Adrenal gland (tissue), 12 donors: Measurements from ENCODE around the gene FKBP11. TPM values are rescaled to one million over a fixed set of nuclear protein-coding genes. Genes with fewer than 3 reads are reported as not detected.

Source experiments
- DNase-seq, 7 donors: peaks; one replicate each; pipeline ENCODE4 v3.0.0-alpha.2; 2019 to 2020
- H3K27ac ChIP-seq, 5 donors: fragments of 200-600 bp; sonication (generic) in 4 of 5; 1 replicate in 3 of 5; 2 replicates in 2 of 5; pipeline versions ENCODE4 v1.5.1 to v1.8.0; 2016 to 2020; ENCODE audit warnings: mild to moderate bottlenecking in 1 of 5
- H3K27me3 ChIP-seq: fragments of 200-600 bp; 2 replicates; pipeline ENCODE4 v1.8.0; 2021
- H3K36me3 ChIP-seq, 2 donors: fragments of 200-600 bp; replicated peaks in 1 of 2; 1 replicate in 1 of 2; 2 replicates in 1 of 2; pipeline versions ENCODE4 v1.5.1 to v1.8.0; 2018 to 2022
- H3K4me1 ChIP-seq, 2 donors: fragments of 200-600 bp; replicated peaks in 1 of 2; 1 replicate in 1 of 2; 2 replicates in 1 of 2; pipeline versions ENCODE4 v1.5.1 to v1.8.0; 2018 to 2021
- H3K4me3 ChIP-seq, 4 donors: fragments of 200-600 bp; sonication (generic) in 3 of 4; one replicate each; pipeline ENCODE4 v1.5.1; 2016 to 2018
- H3K9me3 ChIP-seq, 3 donors: fragments of 200-600 bp; sonication (generic) in 1 of 3; replicated peaks in 1 of 3; 1 replicate in 2 of 3; 2 replicates in 1 of 3; pipeline versions ENCODE4 v1.5.1 to v1.8.0; 2016 to 2021
- POLR2A ChIP-seq, 2 donors: fragments of 450-650 bp; IDR thresholded peaks; one replicate each; pipeline ENCODE4 v1.6.1; 2017; ENCODE audit warnings: antibody characterized with exemption in 2 of 2, mild to moderate bottlenecking in 2 of 2, moderate library complexity in 1 of 2
- WGBS, 4 donors: extraction: QIAGEN DNeasy Blood & Tissue Kit in 2 of 4; methylation state at CpG; one replicate each; pipeline versions ENCODE4 v1.1.5 to v1.1.7; 2013 to 2017; 5-methylcytosine and 5-hydroxymethylcytosine counted together
- intact Hi-C, 2 donors: fragments of 100-400 bp; cut with DNase I; formaldehyde crosslinking; loops; one replicate each; pipeline versions ENCODE4 v1.14.1 to v1.15.0; 2022 to 2023
- polyA plus RNA-seq, 3 donors: library from polyadenylated mRNA; stranded (reverse); fragments of 200-250 nt in 2 of 3; fragments of 350-450 nt in 1 of 3; fragmentation: Illumina TruSeq in 1 of 3; extraction: RNeasy Lipid Tissue Mini Kit (QIAGEN cat#74804) in 1 of 3; gene quantifications; one replicate each; pipeline ENCODE4 v1.2.3, GENCODE V29; 2013 to 2014
- total RNA-seq, 9 donors: library from RNA; depleted of rRNA in 4 of 9; stranded (reverse); fragments of >200 nt in 4 of 9; fragments of 120-200 nt in 1 of 9; fragmentation: NEBNext Ultra II Directional in 1 of 9; extraction: Animal tissue kit (Norgen Biotek cat#: 25700) in 1 of 9; gene quantifications; one replicate each; pipeline versions ENCODE4 v1.1.0 to v1.2.4, GENCODE V29; 2013 to 2023
- TF ChIP-seq, protein P1 (sequence below), 6 experiments: fragments of 450-650 bp in 4 of 6; fragments of 200-600 bp in 2 of 6; sonication (generic) in 1 of 6; IDR thresholded peaks; 1 replicate in 5 of 6; 2 replicates in 1 of 6; pipeline versions ENCODE4 v1.5.1 to v1.8.0; 2016 to 2021; ENCODE audit warnings: antibody characterized with exemption in 6 of 6, mild to moderate bottlenecking in 2 of 6, moderate library complexity in 1 of 6
- donor health status: healthy with polysubstance abuse.
- donor health status: Bipolar disorder and iron deficiency.
- donor health status: DM: yes; HTN: yes; CAD: no.
- donor health status: DM: no; HTN: no; CAD: no.
- donor health status: DM: no; HTN: no; CAD: no.
- donor health status: DM: yes; HTN: yes; CAD: no.

Gene FKBP11
- total and polyA plus RNA-seq, 12 donors = 4.1 to 118 (median 24.9) TPM

DNA sequence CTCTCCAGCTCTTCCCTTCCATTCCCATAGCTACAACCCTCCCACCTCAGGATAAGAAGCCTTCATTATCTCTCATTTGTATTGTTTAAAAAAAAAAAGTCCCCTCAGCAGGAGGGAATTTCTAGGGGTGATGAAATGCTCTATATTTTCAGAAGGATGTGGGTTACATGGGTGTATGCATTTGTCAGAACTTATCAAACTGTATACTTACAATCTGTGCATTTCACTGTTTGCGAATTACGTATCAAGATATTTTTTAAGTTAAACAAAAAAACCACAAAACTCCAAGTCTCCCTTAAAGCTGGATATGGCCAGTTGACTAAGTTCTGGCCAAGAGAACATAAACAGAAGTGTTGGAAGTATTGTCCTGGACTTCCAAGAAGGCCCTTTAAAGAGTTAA lies 2.0 kb upstream of the FKBP11 start:
- Histone ChIP-seq H3K9me3 (no peaks in the 10 kb centered on the region), H3K36me3 (peaks cover 0 to 17% of the 10 kb centered on the region in 2 donors), H3K27me3 (no peaks in the 10 kb centered on the region), H3K27ac (no peak overlapping the region), H3K4me1 (peaks cover 0 to 10% of the 10 kb centered on the region in 2 donors), H3K4me3 (no peak overlapping the region)
- intact Hi-C loops = no loop called here
- no peak for DNase-seq
- 95 to 97% (median 96%) methylated on average over 2 of the region's 2 CpGs for WGBS, 4 donors
- TF ChIP-seq, protein P1, sequence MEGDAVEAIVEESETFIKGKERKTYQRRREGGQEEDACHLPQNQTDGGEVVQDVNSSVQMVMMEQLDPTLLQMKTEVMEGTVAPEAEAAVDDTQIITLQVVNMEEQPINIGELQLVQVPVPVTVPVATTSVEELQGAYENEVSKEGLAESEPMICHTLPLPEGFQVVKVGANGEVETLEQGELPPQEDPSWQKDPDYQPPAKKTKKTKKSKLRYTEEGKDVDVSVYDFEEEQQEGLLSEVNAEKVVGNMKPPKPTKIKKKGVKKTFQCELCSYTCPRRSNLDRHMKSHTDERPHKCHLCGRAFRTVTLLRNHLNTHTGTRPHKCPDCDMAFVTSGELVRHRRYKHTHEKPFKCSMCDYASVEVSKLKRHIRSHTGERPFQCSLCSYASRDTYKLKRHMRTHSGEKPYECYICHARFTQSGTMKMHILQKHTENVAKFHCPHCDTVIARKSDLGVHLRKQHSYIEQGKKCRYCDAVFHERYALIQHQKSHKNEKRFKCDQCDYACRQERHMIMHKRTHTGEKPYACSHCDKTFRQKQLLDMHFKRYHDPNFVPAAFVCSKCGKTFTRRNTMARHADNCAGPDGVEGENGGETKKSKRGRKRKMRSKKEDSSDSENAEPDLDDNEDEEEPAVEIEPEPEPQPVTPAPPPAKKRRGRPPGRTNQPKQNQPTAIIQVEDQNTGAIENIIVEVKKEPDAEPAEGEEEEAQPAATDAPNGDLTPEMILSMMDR (IDR thresholded peaks at IDR 0.05) = no peak
- TF ChIP-seq POLR2A (IDR thresholded peaks at IDR 0.05) = no peak

DNA sequence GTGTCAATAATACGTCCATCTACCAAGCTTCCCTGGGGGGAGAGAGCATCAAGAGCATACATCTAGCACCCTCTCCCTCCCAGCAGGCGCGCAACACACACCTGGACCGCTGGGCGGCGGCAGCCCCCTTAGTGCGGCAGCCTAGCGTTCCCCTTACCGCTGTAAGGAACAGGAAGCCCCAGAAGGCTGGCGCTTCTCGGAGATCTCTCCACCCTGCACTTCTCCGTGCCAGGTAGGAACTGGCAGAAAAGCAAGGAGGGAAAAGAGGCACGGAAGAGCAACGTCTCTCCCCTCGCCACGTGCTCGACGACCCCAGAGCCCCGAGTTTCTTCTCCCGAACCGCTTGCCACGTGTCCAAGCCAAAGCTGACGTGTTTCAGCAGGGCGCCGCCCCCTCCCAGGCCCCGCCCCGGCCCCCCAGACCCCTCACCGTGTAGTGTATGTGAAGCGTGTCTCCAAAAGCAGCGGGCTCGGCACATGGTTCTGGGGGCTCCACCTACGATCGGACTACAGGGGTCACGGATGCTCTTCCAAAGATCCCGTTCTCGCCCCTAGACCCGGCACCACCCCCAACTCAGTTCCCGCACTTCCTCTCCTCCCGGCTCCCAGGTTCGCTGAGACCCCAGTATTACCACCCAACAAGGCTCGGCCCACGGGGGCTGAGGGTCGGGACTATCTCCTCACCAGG lies 532 bp downstream of the FKBP11 start:
- Histone ChIP-seq H3K4me1 (peaks cover 0 to 10% of the 10 kb centered on the region in 2 donors), H3K36me3 (no peaks in the 10 kb centered on the region), H3K27ac (peak overlapping the region in 2 of 5 donors; percentile 48 to 56), H3K4me3 (peak overlapping the region; percentile 59 to 94 (median 77)), H3K27me3 (no peaks in the 10 kb centered on the region), H3K9me3 (no peaks in the 10 kb centered on the region)
- DNase-seq = peak in 6 of 7 donors; percentile 34 to 69 (median 49)
- WGBS, 4 donors = 1 to 2% (median 1%) methylated on average over 23 to 43 of the region's 43 CpGs
- TF ChIP-seq POLR2A (IDR thresholded peaks at IDR 0.05) = no peak
- TF ChIP-seq, protein P1 (IDR thresholded peaks at IDR 0.05) = peak; percentile 17 to 54 (median 42)
- intact Hi-C loops = no loop called here

DNA sequence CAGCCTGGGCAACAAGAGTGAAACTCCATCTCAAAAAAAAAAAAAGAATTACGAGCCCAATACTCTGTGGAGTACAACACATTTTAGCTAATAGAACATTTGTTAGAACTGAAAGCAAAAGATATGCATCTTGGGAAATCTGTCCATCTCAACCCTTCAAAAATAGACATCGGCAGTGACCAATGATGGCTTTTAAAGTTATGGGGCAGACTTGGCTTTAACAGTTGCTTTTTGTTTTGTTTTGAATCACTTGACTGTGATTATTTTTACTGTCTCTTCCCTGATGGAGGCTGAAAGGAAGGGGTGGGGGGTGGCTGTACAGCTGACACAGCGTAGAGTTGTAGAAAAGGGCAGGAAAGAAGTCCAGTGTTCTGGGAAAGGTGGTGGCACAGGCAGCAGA lies 2.2 kb downstream of the FKBP11 start:
- H3K9me3 ChIP-seq = no peaks in the 10 kb centered on the region
- TF ChIP-seq, protein P1 (IDR thresholded peaks at IDR 0.05) = no peak
- no peak for TF ChIP-seq POLR2A (IDR thresholded peaks at IDR 0.05)
- DNase-seq = no peak
- peaks cover 0 to 10% of the 10 kb centered on the region in 2 donors for H3K4me1 ChIP-seq
- no peak overlapping the region for H3K4me3 ChIP-seq
- intact Hi-C loops = no loop called here
- no peaks in the 10 kb centered on the region for H3K27me3 ChIP-seq
- H3K36me3 ChIP-seq = no peaks in the 10 kb centered on the region
- WGBS, 4 donors = 87 to 98% (median 96%) methylated on average over 3 of the region's 3 CpGs
- H3K27ac ChIP-seq = no peak overlapping the region

DNA sequence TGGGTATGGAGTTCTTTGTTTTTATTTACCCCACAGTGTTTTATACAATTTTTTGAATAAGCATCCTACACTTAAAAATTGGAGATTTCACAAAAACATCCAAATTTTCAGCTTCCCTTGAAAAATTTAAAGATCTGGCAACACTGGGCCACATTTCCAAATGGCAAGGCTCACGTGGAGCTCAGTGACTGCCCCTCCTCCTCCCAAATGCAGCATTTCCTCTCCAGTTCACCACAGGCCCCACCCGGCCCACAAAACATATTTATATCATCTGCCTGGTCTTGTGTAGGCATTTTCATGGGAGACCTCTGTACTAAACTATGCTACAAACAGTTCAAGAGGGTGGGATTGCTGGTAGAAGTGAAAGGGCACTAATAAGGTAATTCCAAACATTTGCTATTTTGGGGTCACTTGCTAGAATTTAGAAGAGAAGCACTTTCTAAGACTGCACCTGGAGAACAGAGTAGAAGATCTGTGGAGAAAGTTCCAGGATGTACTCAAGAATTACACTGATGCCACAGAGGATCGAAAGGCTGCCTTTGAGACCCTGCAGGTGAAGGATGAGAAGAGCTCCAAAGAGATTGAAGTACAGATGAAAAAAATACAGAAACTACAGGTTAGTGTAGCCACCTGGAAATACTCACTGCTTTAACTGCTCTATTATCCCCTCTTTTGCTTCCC lies 7.3 kb downstream of the FKBP11 start:
- Histone ChIP-seq H3K4me3 (no peak overlapping the region), H3K9me3 (no peaks in the 10 kb centered on the region), H3K27ac (no peak overlapping the region), H3K4me1 (no peaks in the 10 kb centered on the region), H3K36me3 (no peaks in the 10 kb centered on the region), H3K27me3 (no peaks in the 10 kb centered on the region)
- TF ChIP-seq, protein P1 (IDR thresholded peaks at IDR 0.05) = no peak
- TF ChIP-seq POLR2A (IDR thresholded peaks at IDR 0.05) = no peak
- intact Hi-C loops = no loop called here
- WGBS, 4 donors = 59 to 67% (median 62%) methylated on average over 3 of the region's 3 CpGs
- DNase-seq = no peak
